GM10248 (cell line): Measurements from ENCODE around the gene EPS8L1.
"Not testable (repeated sequence)": the region's sequence is repeated elsewhere in the genome, so short reads cannot be mapped to it uniquely, and the experiment has no call there.

Source experiments
- CTCF ChIA-PET: fragments of 300-600 bp; sonication (Branson Sonifier 250); formaldehyde crosslinking; extraction: SDS; loops from one replicate; lab custom pipeline; 2021; ENCODE audit warnings: antibody characterized with exemption; lab: Yijun Ruan, JAX
- POLR2A ChIA-PET: fragments of 350-650 bp; sonication (Branson Sonifier 250); formaldehyde crosslinking; extraction: SDS; loops from one replicate; lab custom pipeline; 2020; ENCODE audit warnings: antibody characterized with exemption; lab: Yijun Ruan, JAX
- DNase-seq: peaks from one replicate; pipeline ENCODE4 v3.0.0; 2012; ENCODE audit errors: extremely low spot score
- CTCF ChIP-seq: IDR thresholded peaks from 2 replicates; pipeline ENCODE4 v1.5.1; 2012; ENCODE audit warnings: mild to moderate bottlenecking, low read depth; ENCODE audit errors: extremely low read depth, missing control alignments, control extremely low read depth

The EPS8L1 gene

GRCh38 chr19:55075371-55075998, at the start of gene EPS8L1:
EPS8L1 (plus strand) TSS chr19:55075869; CDS start chr19:55076445, 576 bp downstream.
- no peak for TF ChIP-seq CTCF
- no peak for DNase-seq
- ChIA-PET CTCF (interaction anchor here (2.8 kb wide), 1 partner anchor 13 kb away, joined by 13 read pairs; no protein-coding TSS in a partner anchor), POLR2A (no interaction called here)

GRCh38 chr19:55027140-55027471, 48.6 kb upstream of the EPS8L1 start:
- CTCF ChIA-PET, POLR2A ChIA-PET: not testable (repeated sequence)

GRCh38 chr19:55027472-55028337, 48.0 kb upstream of the EPS8L1 start:
- ChIA-PET CTCF (interaction anchor here (1.3 kb wide), 1 partner anchor 19 kb away, joined by 3 read pairs; no protein-coding TSS in a partner anchor), POLR2A (no interaction called here)
- no peak for DNase-seq
- TF ChIP-seq CTCF: no peak

More at GRCh38 chr19:55027140-55027471, 48.6 kb upstream of the EPS8L1 start:
- not testable (repeated sequence) for DNase-seq

- POLR2A ChIA-PET: no interaction called here
- CTCF ChIA-PET: interaction anchor here (0.8 to 1.3 kb wide), 2 partner anchors 18 to 58 kb away, joined by 3 read pairs; no protein-coding TSS in a partner anchor
- no peak for TF ChIP-seq CTCF
- no peak for DNase-seq
Measured at GRCh38 chr19:55028757-55029156, 46.9 kb upstream of the EPS8L1 start.

GRCh38 chr19:55031178-55031577, 44.5 kb upstream of the EPS8L1 start:
- ChIA-PET CTCF (no interaction called here), POLR2A (no interaction called here)
- DNase-seq: no peak
- no peak for TF ChIP-seq CTCF

GRCh38 chr19:55032170-55032800, 43.4 kb upstream of the EPS8L1 start:
- no peak for TF ChIP-seq CTCF
- ChIA-PET CTCF (no interaction called here), POLR2A (no interaction called here)
- DNase-seq: no peak

- POLR2A ChIA-PET, DNase-seq, CTCF ChIA-PET: not testable (repeated sequence)
Measured at GRCh38 chr19:55032976-55033643, 42.6 kb upstream of the EPS8L1 start.
